Panc1 (cell line): ENCODE results near the gene THEM4. TPM values are rescaled to one million over a fixed set of nuclear protein-coding genes. Genes with fewer than 3 reads are reported as not detected.

Experiments used
- ATAC-seq: fragments of 200-7000 bp; cut with Tn5 transposase; 2 replicates; pipeline ENCODE4 v1.9.1; 2020; ENCODE audit warnings: mild to moderate bottlenecking, moderate library complexity
- BruUV-seq: library from RNA; stranded (reverse); fragments of 400-500 nt; replicated peaks from 2 replicates; lab custom pipeline; 2021; lab: Mats Ljungman, UMichigan
- CTCF ChIA-PET: fragments of 300-600 bp; sonication (Branson Sonifier 250); formaldehyde crosslinking; loops from one replicate; lab custom pipeline; 2022; ENCODE audit warnings: antibody characterized with exemption; lab: Charles Lee
- POLR2A ChIA-PET: fragments of 300-600 bp; sonication (Branson Sonifier 250); formaldehyde crosslinking; loops from one replicate; lab custom pipeline; 2022; ENCODE audit warnings: antibody characterized with exemption; lab: Charles Lee
- DNase-seq: peaks from one replicate; pipeline ENCODE4 v3.0.0-alpha.2; 2010; ENCODE audit warnings: low read depth, low spot score
- H3K27ac ChIP-seq: 2 replicates; pipeline ENCODE4 v1.5.1; 2011; ENCODE audit warnings: mild to moderate bottlenecking, low read length, inconsistent platforms
- H3K27me3 ChIP-seq: fragments of 200-500 bp; sonication (Bioruptor generic); 2 replicates; pipeline ENCODE4 v1.6.0; 2014; ENCODE audit warnings: low read length, inconsistent platforms; ENCODE audit not compliant: control insufficient read depth, insufficient read depth
- H3K36me3 ChIP-seq: fragments of 200-500 bp; sonication (Bioruptor generic); 2 replicates; pipeline ENCODE4 v1.5.1; 2014; ENCODE audit warnings: inconsistent platforms, mild to moderate bottlenecking, low read length, moderate library complexity; ENCODE audit not compliant: control insufficient read depth, insufficient read depth
- H3K4me1 ChIP-seq: 2 replicates; pipeline ENCODE4 v1.5.1; 2011; ENCODE audit warnings: inconsistent platforms, mild to moderate bottlenecking, low read length, moderate library complexity; ENCODE audit not compliant: control insufficient read depth, insufficient read depth
- H3K4me3 ChIP-seq, 2 experiments: 2 replicates each; pipeline ENCODE4 v1.5.1; 2011 to 2012; ENCODE audit warnings: low read depth in 2 of 2, low read length in 2 of 2, mild to moderate bottlenecking in 2 of 2, inconsistent platforms in 1 of 2, moderate library complexity in 1 of 2
- H3K9me3 ChIP-seq: fragments of 200-500 bp; sonication (Bioruptor generic); 2 replicates; pipeline ENCODE4 v1.5.1; 2014; ENCODE audit warnings: low read depth, mild to moderate bottlenecking, inconsistent platforms, low read length, moderate library complexity; ENCODE audit not compliant: control insufficient read depth, insufficient read depth
- POLR2AphosphoS5 ChIP-seq: IDR thresholded peaks from 2 replicates; pipeline ENCODE4 v1.6.1; 2012; ENCODE audit warnings: mild to moderate bottlenecking, low read depth, low read length, moderate library complexity
- SIN3A ChIP-seq: IDR thresholded peaks from 2 replicates; pipeline ENCODE4 v1.6.1; 2012; ENCODE audit warnings: low read depth, mild to moderate bottlenecking, low read length, moderate library complexity, borderline replicate concordance; ENCODE audit not compliant: insufficient read depth
- TCF7L2 ChIP-seq: IDR thresholded peaks from 2 replicates; pipeline ENCODE4 v1.6.1; 2011; ENCODE audit warnings: mild to moderate bottlenecking, low read depth, low read length, inconsistent platforms
- in situ Hi-C: cut with HindIII; loops from 2 replicates; pipeline ENCODE4 v1.10.0; 2016; ENCODE audit warnings: low sequenced_read_pairs, low pct_unique_long_range_greater_than_20kb
- intact Hi-C: fragments of 100-400 bp; cut with micrococcal nuclease; formaldehyde crosslinking; loops from one replicate; pipeline ENCODE4 v1.10.0; 2022; ENCODE audit not compliant: unreplicated experiment
- total RNA-seq: library from RNA; stranded (reverse); gene quantifications from one replicate; pipeline ENCODE4 v1.2.1, GENCODE V29; 2021; ENCODE audit not compliant: unreplicated experiment
- TF ChIP-seq, protein P1 (sequence below), 2 experiments: IDR thresholded peaks; 2 replicates each; pipeline ENCODE4 v1.6.1; 2011 to 2012; ENCODE audit warnings: low read depth in 2 of 2, control low read depth in 1 of 2, low read length in 1 of 2, mild to moderate bottlenecking in 1 of 2, moderate library complexity in 1 of 2; ENCODE audit not compliant: insufficient read depth in 1 of 2
- TF ChIP-seq, protein P2 (sequence below): fragments of 450-650 bp; IDR thresholded peaks from 2 replicates; pipeline ENCODE4 v1.5.1; 2017; ENCODE audit warnings: mild to moderate bottlenecking

The THEM4 gene
- total RNA-seq, 1 experiment from 2014 or later: 21.8 TPM

DNA sequence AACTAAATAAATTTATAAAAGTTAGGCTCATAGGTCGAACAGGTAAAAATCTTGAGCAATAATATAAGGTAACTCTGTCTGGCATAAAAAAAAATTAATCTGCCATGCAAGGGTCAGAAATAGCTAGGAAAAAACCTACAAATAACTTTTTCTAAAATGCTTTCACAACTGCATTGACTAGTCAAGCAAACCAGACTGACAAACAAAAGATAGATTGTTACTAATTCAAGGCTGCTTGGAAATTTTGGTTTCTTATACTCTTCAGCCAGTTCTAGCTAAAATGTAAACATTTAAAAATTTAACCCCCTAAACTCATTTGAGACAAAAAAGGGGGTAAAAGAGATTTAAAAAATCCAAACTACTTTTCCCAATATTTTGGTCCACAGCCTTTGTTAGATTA is 43.5 kb upstream of the THEM4 start:
- no peaks in the 10 kb centered on the region for H3K27me3 ChIP-seq
- no peaks in the 10 kb centered on the region for H3K36me3 ChIP-seq
- ChIA-PET CTCF (no interaction called here), POLR2A (no interaction called here)
- no TSS peak for BruUV-seq
- no peak overlapping the region for H3K4me3 ChIP-seq
- ATAC-seq (no peak), DNase-seq (no peak)
- no peaks in the 10 kb centered on the region for H3K9me3 ChIP-seq
- TF ChIP-seq POLR2AphosphoS5 (no peak), SIN3A (no peak), TCF7L2 (no peak)
- TF ChIP-seq, protein P1, sequence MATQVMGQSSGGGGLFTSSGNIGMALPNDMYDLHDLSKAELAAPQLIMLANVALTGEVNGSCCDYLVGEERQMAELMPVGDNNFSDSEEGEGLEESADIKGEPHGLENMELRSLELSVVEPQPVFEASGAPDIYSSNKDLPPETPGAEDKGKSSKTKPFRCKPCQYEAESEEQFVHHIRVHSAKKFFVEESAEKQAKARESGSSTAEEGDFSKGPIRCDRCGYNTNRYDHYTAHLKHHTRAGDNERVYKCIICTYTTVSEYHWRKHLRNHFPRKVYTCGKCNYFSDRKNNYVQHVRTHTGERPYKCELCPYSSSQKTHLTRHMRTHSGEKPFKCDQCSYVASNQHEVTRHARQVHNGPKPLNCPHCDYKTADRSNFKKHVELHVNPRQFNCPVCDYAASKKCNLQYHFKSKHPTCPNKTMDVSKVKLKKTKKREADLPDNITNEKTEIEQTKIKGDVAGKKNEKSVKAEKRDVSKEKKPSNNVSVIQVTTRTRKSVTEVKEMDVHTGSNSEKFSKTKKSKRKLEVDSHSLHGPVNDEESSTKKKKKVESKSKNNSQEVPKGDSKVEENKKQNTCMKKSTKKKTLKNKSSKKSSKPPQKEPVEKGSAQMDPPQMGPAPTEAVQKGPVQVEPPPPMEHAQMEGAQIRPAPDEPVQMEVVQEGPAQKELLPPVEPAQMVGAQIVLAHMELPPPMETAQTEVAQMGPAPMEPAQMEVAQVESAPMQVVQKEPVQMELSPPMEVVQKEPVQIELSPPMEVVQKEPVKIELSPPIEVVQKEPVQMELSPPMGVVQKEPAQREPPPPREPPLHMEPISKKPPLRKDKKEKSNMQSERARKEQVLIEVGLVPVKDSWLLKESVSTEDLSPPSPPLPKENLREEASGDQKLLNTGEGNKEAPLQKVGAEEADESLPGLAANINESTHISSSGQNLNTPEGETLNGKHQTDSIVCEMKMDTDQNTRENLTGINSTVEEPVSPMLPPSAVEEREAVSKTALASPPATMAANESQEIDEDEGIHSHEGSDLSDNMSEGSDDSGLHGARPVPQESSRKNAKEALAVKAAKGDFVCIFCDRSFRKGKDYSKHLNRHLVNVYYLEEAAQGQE (IDR thresholded peaks at IDR 0.05; ENCODE audit: insufficient read depth in 1 of 2, low read depth in 2 of 2, low read length in 1 of 2): no peak
- TF ChIP-seq, protein P2, sequence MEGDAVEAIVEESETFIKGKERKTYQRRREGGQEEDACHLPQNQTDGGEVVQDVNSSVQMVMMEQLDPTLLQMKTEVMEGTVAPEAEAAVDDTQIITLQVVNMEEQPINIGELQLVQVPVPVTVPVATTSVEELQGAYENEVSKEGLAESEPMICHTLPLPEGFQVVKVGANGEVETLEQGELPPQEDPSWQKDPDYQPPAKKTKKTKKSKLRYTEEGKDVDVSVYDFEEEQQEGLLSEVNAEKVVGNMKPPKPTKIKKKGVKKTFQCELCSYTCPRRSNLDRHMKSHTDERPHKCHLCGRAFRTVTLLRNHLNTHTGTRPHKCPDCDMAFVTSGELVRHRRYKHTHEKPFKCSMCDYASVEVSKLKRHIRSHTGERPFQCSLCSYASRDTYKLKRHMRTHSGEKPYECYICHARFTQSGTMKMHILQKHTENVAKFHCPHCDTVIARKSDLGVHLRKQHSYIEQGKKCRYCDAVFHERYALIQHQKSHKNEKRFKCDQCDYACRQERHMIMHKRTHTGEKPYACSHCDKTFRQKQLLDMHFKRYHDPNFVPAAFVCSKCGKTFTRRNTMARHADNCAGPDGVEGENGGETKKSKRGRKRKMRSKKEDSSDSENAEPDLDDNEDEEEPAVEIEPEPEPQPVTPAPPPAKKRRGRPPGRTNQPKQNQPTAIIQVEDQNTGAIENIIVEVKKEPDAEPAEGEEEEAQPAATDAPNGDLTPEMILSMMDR: no peak
- H3K4me1 ChIP-seq: no peaks in the 10 kb centered on the region; the same call in 1 of the 2 replicates
- in situ Hi-C loops (no loop called here), intact Hi-C loops (no loop called here)
- H3K27ac ChIP-seq: no peak overlapping the region

DNA sequence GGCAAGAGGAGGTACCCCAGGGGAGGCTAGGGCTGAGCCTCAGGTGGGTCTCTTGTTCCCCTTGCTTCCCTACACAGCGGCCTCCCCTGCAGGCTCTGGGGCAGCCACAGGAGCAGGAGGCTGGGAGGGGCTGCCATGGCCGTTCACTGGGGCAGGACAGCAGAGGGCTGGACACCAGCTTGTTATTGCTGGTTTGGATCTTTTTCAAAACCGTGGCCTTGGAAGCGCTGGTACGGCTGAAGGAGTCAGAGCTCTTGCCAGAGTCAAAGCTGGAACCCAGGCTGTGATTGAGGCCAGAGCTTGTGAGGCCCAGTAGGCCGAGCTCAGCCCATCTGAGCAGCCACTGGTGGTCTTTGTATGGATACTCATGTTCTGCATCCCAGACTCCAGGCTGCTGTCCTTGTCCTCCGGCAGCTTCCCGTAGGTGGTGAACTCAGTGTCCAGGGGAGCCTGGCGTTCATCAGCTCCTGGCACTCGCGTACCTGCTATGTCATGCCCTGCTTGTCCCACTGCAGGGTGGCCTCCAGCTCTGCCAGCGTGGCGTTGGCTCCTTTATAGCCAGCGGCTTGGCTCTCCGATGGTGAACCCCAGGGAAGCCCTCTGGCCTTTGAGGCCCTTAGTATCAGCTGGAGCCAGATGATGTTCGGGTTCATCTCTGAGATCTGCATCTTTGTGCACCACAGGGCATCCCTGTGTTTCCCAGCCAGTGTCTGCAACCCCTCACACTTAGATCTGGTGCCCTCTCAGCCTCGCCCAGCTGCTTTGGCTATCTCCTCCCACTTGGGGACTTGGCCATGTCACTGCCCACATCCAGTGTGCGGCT is 40.3 kb upstream of the THEM4 start:
- H3K4me1 ChIP-seq: peaks cover 25% of the 10 kb centered on the region
- no peaks in the 10 kb centered on the region for H3K27me3 ChIP-seq
- DNase-seq: no peak
- H3K36me3 ChIP-seq: no peaks in the 10 kb centered on the region
- H3K4me3 ChIP-seq: no peak overlapping the region
- ChIA-PET CTCF (no interaction called here), POLR2A (interaction anchor here (0.6 kb wide), 1 partner anchor 43 kb away, joined by 3 read pairs; no protein-coding TSS in a partner anchor)
- no peak for ATAC-seq
- H3K27ac ChIP-seq: 0 out of 2 replicates have a peak overlapping the region, but pooled peaks have one; percentile 35
- in situ Hi-C loops: no loop called here
- no TSS peak for BruUV-seq
- no peaks in the 10 kb centered on the region for H3K9me3 ChIP-seq
- intact Hi-C loops: no loop called here
- TF ChIP-seq, protein P2: no peak
- TF ChIP-seq, protein P1 (IDR thresholded peaks at IDR 0.05; ENCODE audit: insufficient read depth in 1 of 2, low read depth in 2 of 2, low read length in 1 of 2): no peak
- no peak for TF ChIP-seq TCF7L2
- no peak for TF ChIP-seq POLR2AphosphoS5
- no peak for TF ChIP-seq SIN3A
